ENCODE results near the gene TMTC2.
"Not testable (repeated sequence)": the region's sequence is repeated elsewhere in the genome, so short reads cannot be mapped to it uniquely, and the experiment has no call there.

Gene TMTC2

GRCh38 chr12:83113945-83114344 is 427.2 kb downstream of the TMTC2 start:
- DNase-seq: no peak
- TF ChIP-seq GATA1 (IDR thresholded peaks at IDR 0.05; ENCODE audit: low read depth, low read length) (no peak), POLR2A (IDR thresholded peaks at IDR 0.05; ENCODE audit: low read length) (no peak)

DNA sequence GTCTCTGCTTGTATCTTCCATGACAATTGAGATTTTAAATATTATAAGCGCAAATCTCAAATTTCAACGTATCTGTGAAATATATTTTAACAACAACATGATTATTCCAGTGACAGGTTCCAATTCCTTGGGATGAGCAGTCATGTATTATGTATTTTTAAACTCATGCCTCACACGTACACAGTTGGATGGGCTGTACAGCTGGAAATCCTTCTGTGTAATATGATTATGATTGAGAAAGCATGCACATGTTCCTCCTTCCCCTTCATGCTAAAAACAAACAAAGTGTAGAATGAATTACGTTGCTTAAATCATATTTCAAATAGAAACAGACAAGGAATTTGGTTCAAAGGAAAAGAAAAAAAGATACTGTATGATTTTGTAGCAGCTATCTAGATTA is 428.3 kb downstream of the TMTC2 start:
- no peak for DNase-seq

GRCh38 chr12:83117926-83118325 is 431.2 kb downstream of the TMTC2 start:
- not testable (repeated sequence) for DNase-seq

More for the DNA sequence above, 428.3 kb downstream of the TMTC2 start:
- TF ChIP-seq GATA1 (IDR thresholded peaks at IDR 0.05; ENCODE audit: low read depth, low read length): no peak
- no peak for TF ChIP-seq POLR2A (IDR thresholded peaks at IDR 0.05; ENCODE audit: low read length)

DNA sequence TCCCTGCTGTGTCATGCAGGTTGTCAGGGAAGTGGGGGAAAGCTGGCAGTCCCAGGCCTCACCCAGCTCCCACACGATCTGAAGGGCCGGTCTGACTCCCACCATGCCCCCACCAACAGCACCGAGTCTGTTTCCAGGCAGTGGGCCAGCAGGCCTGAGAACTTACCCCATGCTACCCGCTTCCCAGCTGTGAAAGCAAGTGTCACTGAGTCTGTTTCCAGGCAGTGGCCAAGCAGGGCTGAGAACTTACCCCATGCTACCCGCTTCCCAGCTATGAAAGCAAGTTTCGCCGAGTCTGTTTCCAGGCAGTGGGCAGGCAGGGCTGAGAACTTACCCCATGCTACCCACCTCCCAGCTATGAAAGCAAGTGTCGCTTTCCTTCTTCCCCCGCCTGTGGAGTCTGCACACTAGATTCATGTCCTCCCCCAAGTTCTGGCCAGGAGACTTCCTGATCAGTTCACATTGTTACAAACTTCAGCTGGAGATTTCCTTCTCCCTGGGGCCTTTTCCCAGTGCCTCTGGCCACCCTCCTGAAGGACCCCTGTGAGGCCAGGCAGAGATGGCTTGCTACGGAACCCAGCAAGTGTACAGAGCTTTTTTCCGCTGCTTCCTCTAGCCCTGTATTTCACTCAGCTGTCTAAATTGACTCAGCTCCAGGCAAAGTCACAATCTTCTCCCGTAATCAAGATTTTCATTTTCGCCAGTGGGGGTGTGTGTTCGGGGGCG is 435.4 kb downstream of the TMTC2 start:
- TF ChIP-seq GATA1 (IDR thresholded peaks at IDR 0.05; ENCODE audit: low read depth, low read length): no peak
- TF ChIP-seq POLR2A (IDR thresholded peaks at IDR 0.05; ENCODE audit: low read length): no peak
- DNase-seq: no peak

GRCh38 chr12:83122623-83122934 is 435.9 kb downstream of the TMTC2 start:
- no peak for TF ChIP-seq POLR2A (IDR thresholded peaks at IDR 0.05; ENCODE audit: low read length)
- TF ChIP-seq GATA1 (IDR thresholded peaks at IDR 0.05; ENCODE audit: low read depth, low read length): no peak

GRCh38 chr12:83123039-83123438 is 436.3 kb downstream of the TMTC2 start:
- TF ChIP-seq GATA1 (IDR thresholded peaks at IDR 0.05; ENCODE audit: low read depth, low read length) (no peak), POLR2A (IDR thresholded peaks at IDR 0.05; ENCODE audit: low read length) (no peak)
- DNase-seq: no peak

More at GRCh38 chr12:83122623-83122934, 435.9 kb downstream of the TMTC2 start:
- DNase-seq: no peak

GRCh38 chr12:83128540-83128939 is 441.8 kb downstream of the TMTC2 start:
- DNase-seq: no peak
- TF ChIP-seq GATA1 (IDR thresholded peaks at IDR 0.05; ENCODE audit: low read depth, low read length) (no peak), POLR2A (IDR thresholded peaks at IDR 0.05; ENCODE audit: low read length) (no peak)

- no peak for DNase-seq
- TF ChIP-seq GATA1 (IDR thresholded peaks at IDR 0.05; ENCODE audit: low read depth, low read length): no peak
- no peak for TF ChIP-seq POLR2A (IDR thresholded peaks at IDR 0.05; ENCODE audit: low read length)
These were observed 443.5 kb downstream of the TMTC2 start for GRCh38 chr12:83130178-83130577.

- TF ChIP-seq GATA1 (IDR thresholded peaks at IDR 0.05; ENCODE audit: low read depth, low read length) (no peak), POLR2A (IDR thresholded peaks at IDR 0.05; ENCODE audit: low read length) (no peak)
- no peak for DNase-seq
These were observed 445.7 kb downstream of the TMTC2 start for GRCh38 chr12:83132360-83132759.

DNA sequence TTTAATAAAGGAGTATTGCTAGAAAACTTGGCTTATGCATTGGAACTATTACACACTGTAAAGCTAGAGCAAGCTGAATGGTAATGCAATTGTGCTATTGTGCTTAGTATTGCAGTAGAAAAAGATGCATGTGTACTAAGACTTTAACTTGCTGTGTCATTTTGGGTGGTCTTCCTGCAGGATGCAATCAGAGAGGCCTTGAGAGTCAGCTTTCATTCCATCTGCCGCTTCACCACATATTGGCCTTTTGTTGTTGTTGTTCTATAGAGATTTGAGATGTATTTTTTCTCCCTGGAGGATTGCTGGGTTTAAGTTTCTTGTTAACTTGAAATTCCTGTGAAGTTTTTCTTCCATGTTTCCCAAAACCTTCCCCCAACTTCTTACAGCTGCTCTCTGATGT is 449.7 kb downstream of the TMTC2 start:
- TF ChIP-seq GATA1 (IDR thresholded peaks at IDR 0.05; ENCODE audit: low read depth, low read length) (no peak), POLR2A (IDR thresholded peaks at IDR 0.05; ENCODE audit: low read length) (no peak)
- no peak for DNase-seq

DNA sequence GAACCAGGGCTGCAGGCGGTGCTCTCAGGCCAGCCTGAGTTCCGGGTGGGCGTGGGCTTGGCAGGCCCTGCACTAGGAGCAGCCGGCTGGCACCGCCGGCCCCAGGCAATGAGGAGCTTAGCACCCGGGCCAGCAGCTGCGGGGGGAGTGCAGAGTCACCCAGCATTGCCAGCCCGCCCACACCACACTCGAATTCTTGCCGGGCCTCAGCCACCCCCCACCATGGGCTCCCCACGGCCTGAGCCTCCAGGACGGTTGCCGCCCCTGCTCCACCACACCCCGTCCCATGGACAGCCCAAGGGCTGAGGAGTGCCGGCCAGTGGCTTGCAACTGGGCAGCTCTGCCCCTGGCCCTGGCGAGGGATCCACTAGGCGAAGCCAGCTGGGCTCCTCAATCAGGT is 453.4 kb downstream of the TMTC2 start:
- TF ChIP-seq POLR2A (IDR thresholded peaks at IDR 0.05; ENCODE audit: low read length) (no peak), GATA1 (IDR thresholded peaks at IDR 0.05; ENCODE audit: low read depth, low read length) (no peak)
- no peak for DNase-seq

DNA sequence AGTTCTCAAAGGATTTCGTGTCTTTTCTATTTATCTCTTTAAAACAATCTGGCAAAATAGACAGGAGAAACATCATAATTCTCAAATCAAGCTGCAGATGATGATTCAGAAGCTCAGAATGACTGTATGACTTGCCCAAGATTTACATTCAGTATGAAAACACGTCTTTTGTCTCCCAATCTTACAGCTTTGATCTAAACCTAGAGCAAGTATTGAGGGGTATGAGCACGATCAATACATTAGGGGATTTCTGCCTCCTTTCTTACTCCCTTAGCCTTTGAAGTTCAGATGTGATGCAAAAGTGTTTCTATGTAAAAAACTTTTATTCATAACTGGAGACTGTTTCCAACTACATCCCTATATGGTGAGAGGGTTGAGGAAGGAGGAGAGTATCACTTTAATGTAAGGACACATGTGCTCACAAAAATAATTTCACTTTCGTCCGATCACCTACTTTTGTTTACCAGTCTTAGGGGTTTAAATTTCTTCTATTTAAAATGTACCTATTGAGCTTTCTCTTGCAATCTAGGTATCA is 454.8 kb downstream of the TMTC2 start:
- no peak for TF ChIP-seq POLR2A (IDR thresholded peaks at IDR 0.05; ENCODE audit: low read length)
- TF ChIP-seq GATA1 (IDR thresholded peaks at IDR 0.05; ENCODE audit: low read depth, low read length): no peak
- DNase-seq: no peak

DNA sequence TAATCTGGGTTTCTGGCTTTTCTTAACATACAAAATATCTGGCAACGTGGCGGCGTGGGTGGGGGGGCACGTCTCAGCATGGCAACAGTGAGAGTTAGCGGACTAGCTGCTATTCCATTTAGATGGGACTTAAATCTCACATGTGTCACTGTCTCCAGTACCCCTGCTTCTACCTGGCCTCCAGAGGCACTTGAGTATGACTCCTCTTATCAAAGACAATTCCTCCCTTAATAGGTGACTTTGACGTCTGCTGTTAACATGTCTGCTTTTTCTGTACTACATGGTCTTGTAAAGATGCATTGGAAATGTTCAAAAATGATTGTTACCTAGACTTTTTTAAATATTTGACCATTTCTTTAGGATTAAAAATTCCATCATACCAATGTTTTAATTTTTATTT is 456.2 kb downstream of the TMTC2 start:
- no peak for TF ChIP-seq GATA1 (IDR thresholded peaks at IDR 0.05; ENCODE audit: low read depth, low read length)
- no peak for TF ChIP-seq POLR2A (IDR thresholded peaks at IDR 0.05; ENCODE audit: low read length)
- no peak for DNase-seq

GRCh38 chr12:83143950-83144349 is 457.2 kb downstream of the TMTC2 start:
- DNase-seq: no peak
- TF ChIP-seq POLR2A (IDR thresholded peaks at IDR 0.05; ENCODE audit: low read length): no peak
- TF ChIP-seq GATA1 (IDR thresholded peaks at IDR 0.05; ENCODE audit: low read depth, low read length): no peak

GRCh38 chr12:83145325-83145840 is 458.7 kb downstream of the TMTC2 start:
- no peak for DNase-seq
- TF ChIP-seq POLR2A (IDR thresholded peaks at IDR 0.05; ENCODE audit: low read length): no peak
- TF ChIP-seq GATA1 (IDR thresholded peaks at IDR 0.05; ENCODE audit: low read depth, low read length): no peak
